ENCODE measurements around the gene ZNG1F.
"Not testable (repeated sequence)": the region's sequence is repeated elsewhere in the genome, so short reads cannot be mapped to it uniquely, and the experiment has no call there.

- TF ChIP-seq, protein P1, sequence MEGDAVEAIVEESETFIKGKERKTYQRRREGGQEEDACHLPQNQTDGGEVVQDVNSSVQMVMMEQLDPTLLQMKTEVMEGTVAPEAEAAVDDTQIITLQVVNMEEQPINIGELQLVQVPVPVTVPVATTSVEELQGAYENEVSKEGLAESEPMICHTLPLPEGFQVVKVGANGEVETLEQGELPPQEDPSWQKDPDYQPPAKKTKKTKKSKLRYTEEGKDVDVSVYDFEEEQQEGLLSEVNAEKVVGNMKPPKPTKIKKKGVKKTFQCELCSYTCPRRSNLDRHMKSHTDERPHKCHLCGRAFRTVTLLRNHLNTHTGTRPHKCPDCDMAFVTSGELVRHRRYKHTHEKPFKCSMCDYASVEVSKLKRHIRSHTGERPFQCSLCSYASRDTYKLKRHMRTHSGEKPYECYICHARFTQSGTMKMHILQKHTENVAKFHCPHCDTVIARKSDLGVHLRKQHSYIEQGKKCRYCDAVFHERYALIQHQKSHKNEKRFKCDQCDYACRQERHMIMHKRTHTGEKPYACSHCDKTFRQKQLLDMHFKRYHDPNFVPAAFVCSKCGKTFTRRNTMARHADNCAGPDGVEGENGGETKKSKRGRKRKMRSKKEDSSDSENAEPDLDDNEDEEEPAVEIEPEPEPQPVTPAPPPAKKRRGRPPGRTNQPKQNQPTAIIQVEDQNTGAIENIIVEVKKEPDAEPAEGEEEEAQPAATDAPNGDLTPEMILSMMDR (conservative IDR thresholded peaks at IDR 0.05; ENCODE audit: low read depth, low read length) = not testable (repeated sequence)
- not testable (repeated sequence) for TF ChIP-seq EZH2 (IDR thresholded peaks at IDR 0.05; ENCODE audit: low read length, unreplicated experiment)
Measured at GRCh38 chr9:41236486-41237109, 47.5 kb upstream of the ZNG1F start.

All from PC-3 (cell line).